ENCODE results near the gene YTHDF1. TPM values are rescaled to one million over a fixed set of nuclear protein-coding genes. Genes with fewer than 3 reads are reported as not detected.
"Not testable (repeated sequence)": the region's sequence is repeated elsewhere in the genome, so short reads cannot be mapped to it uniquely, and the experiment has no call there.

The YTHDF1 gene
- total RNA-seq, 1 donor from 2014 or later: 44.9 TPM

DNA sequence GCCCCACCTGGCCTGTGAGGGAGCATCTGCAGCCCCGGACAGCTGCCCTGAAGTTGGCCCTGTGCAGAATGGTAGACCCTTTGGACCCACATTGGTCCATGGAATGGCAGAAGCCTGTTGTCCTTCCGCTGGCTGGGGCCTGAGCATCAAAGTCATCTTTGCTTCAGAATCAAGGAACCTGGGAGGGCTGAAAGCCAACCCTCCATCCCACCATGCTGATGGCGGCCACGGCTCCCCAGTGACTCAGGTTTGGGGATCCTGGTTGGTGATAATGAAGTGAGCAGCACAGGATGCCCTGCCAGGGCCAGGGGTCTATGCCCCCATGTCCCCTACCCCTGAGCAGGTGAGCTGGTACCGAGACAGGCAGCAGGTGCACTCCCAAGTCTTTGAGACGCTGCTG lies 52.8 kb downstream of the YTHDF1 start:
- H3K9me3 Mint-ChIP-seq (ENCODE audit: unreplicated experiment): no peaks in the 10 kb centered on the region
- TF ChIP-seq, protein P1, sequence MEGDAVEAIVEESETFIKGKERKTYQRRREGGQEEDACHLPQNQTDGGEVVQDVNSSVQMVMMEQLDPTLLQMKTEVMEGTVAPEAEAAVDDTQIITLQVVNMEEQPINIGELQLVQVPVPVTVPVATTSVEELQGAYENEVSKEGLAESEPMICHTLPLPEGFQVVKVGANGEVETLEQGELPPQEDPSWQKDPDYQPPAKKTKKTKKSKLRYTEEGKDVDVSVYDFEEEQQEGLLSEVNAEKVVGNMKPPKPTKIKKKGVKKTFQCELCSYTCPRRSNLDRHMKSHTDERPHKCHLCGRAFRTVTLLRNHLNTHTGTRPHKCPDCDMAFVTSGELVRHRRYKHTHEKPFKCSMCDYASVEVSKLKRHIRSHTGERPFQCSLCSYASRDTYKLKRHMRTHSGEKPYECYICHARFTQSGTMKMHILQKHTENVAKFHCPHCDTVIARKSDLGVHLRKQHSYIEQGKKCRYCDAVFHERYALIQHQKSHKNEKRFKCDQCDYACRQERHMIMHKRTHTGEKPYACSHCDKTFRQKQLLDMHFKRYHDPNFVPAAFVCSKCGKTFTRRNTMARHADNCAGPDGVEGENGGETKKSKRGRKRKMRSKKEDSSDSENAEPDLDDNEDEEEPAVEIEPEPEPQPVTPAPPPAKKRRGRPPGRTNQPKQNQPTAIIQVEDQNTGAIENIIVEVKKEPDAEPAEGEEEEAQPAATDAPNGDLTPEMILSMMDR (IDR thresholded peaks at IDR 0.05): no peak
- H3K27ac Mint-ChIP-seq (ENCODE audit: unreplicated experiment): no peak overlapping the region
- no peaks in the 10 kb centered on the region for H3K36me3 Mint-ChIP-seq (ENCODE audit: unreplicated experiment)
- no peak overlapping the region for H3K4me3 Mint-ChIP-seq (ENCODE audit: unreplicated experiment)
- no peaks in the 10 kb centered on the region for H3K4me1 Mint-ChIP-seq (ENCODE audit: unreplicated experiment)
- H3K27me3 Mint-ChIP-seq (ENCODE audit: unreplicated experiment): peaks cover 15% of the 10 kb centered on the region
- no peak for DNase-seq (ENCODE audit: extremely low spot score, unreplicated experiment)

DNA sequence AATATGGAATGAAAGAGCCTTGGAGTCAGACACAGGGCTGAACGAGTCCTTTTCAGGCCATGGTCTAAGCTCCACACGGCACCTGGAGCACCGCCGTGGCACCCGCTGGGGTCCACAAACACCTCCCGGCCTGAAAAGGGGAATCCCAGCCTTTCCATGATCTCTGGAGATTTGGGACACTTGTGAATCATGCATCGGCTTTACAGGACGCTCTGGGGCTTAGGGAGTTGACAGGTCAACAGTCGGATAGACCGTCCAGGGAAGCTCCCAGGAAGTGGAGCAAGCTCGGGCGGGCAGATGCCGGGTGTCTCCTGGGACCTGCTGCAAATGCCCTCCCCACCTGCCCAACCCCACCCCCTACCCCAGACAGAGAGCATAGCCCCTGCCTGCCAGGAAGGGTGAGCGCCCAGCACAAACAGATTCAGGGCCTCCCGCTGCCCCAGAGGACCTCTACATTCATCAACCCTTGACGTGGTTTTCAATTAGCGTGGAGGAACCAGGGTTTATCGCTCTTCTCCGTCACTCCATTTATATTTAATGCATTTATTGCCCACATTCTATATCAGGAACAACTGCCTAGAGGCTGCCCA lies 53.6 kb downstream of the YTHDF1 start:
- Mint-ChIP-seq H3K27me3 (ENCODE audit: unreplicated experiment) (peaks cover 15% of the 10 kb centered on the region), H3K36me3 (ENCODE audit: unreplicated experiment) (no peaks in the 10 kb centered on the region), H3K9me3 (ENCODE audit: unreplicated experiment) (no peaks in the 10 kb centered on the region), H3K4me1 (ENCODE audit: unreplicated experiment) (no peaks in the 10 kb centered on the region), H3K4me3 (ENCODE audit: unreplicated experiment) (no peak overlapping the region), H3K27ac (ENCODE audit: unreplicated experiment) (no peak overlapping the region)
- TF ChIP-seq, protein P1 (IDR thresholded peaks at IDR 0.05): no peak
- no peak for DNase-seq (ENCODE audit: extremely low spot score, unreplicated experiment)

DNA sequence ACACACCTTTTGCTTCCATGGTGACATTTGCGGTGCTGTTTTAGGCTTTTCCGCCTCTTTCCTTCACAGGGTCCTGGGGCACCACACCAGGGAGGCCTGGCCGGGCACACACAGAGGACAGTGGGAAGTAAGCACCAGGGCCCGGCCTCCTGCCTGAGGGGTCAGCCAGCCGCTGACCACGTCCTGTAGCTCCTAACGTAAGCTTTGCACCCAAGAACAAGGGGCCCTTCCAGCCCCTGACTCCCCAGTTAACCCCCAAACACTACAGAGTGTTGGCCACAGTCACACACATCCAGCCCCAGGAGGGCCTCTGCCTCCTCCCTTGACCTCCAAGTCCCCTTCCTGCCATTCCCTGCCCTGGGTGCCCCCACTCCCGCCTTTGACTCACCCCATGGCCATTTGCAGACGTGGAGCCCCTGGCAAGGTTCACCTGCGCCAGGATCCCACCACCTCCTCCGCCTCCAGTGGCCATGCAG lies 54.7 kb downstream of the YTHDF1 start:
- H3K27ac Mint-ChIP-seq (ENCODE audit: unreplicated experiment): no peak overlapping the region
- no peaks in the 10 kb centered on the region for H3K9me3 Mint-ChIP-seq (ENCODE audit: unreplicated experiment)
- H3K4me3 Mint-ChIP-seq (ENCODE audit: unreplicated experiment): no peak overlapping the region
- peaks cover 15% of the 10 kb centered on the region for H3K27me3 Mint-ChIP-seq (ENCODE audit: unreplicated experiment)
- H3K36me3 Mint-ChIP-seq (ENCODE audit: unreplicated experiment): no peaks in the 10 kb centered on the region
- TF ChIP-seq, protein P1 (IDR thresholded peaks at IDR 0.05): no peak
- no peaks in the 10 kb centered on the region for H3K4me1 Mint-ChIP-seq (ENCODE audit: unreplicated experiment)
- DNase-seq (ENCODE audit: extremely low spot score, unreplicated experiment): no peak

DNA sequence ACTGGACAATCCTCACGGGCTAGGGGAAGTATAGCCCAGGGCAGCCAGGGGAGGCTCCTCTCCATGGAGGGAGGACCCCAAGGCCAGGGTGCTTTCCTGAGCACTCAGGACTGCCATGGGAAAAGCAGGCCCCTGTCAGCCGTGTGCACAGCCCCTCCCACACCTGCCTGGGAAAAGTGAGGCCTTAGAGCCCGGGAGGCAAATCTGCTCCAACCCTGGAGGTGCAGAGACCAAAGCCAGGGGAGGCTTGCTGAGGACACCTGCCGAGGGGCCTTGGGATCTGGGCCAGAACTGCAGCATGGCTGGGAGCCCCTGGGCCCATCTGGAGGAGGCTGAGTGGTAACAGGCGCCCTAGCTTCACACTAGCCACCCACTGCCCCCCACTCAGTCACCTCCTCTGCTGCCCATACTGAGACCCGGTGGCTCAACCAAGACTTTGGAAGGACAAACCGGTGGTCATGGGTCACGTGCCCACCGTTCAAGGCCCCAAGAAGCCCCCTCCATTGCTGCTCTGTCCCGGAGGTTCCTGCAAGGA lies 55.2 kb downstream of the YTHDF1 start:
- Mint-ChIP-seq H3K36me3 (ENCODE audit: unreplicated experiment) (no peaks in the 10 kb centered on the region), H3K9me3 (ENCODE audit: unreplicated experiment) (no peaks in the 10 kb centered on the region), H3K4me1 (ENCODE audit: unreplicated experiment) (no peaks in the 10 kb centered on the region), H3K4me3 (ENCODE audit: unreplicated experiment) (no peak overlapping the region), H3K27me3 (ENCODE audit: unreplicated experiment) (peaks cover 19% of the 10 kb centered on the region), H3K27ac (ENCODE audit: unreplicated experiment) (no peak overlapping the region)
- DNase-seq (ENCODE audit: extremely low spot score, unreplicated experiment): no peak
- TF ChIP-seq, protein P1 (IDR thresholded peaks at IDR 0.05): no peak

DNA sequence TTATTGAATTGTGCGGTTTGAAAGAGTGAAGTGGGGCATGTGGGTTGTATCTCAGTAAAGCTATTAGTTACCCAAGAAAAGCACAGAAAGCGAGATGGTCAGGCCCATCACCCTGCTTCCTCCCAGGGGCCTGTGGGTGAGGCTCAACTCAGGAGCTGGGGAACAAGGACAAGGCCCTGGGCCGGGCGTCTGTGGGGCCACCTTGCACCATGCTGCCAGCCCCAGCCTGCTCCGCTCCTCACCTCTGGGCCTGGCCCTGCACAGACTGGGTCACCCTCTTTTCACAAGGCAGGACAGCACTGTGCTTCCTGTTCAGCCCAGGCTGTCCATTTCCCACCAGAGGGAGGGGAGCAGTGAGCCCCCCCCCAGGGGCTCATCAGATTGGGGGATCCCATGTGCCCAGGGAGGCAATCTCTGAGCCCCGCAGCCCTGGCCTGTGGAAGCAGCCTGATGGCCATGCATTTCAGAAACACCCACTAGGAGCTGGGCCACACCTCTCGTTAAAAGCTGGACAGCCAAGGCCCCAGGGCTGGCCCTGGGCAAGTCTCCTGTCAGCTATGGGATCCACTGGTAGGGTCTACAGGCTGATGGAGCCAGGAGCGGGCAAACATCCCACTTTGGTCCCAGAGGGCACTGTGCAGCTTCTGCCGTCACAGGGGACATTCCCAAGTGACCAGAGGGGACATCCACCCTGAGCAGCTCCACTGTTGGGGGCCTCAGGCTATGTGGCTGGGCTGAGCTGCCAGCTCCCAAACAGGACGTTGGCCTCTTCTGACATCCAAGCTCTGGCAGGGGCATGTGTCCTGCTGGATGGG lies 55.9 kb downstream of the YTHDF1 start:
- no peaks in the 10 kb centered on the region for H3K4me1 Mint-ChIP-seq (ENCODE audit: unreplicated experiment)
- no peak for DNase-seq (ENCODE audit: extremely low spot score, unreplicated experiment)
- peaks cover 19% of the 10 kb centered on the region for H3K27me3 Mint-ChIP-seq (ENCODE audit: unreplicated experiment)
- TF ChIP-seq, protein P1 (IDR thresholded peaks at IDR 0.05): no peak
- no peaks in the 10 kb centered on the region for H3K9me3 Mint-ChIP-seq (ENCODE audit: unreplicated experiment)
- H3K4me3 Mint-ChIP-seq (ENCODE audit: unreplicated experiment): no peak overlapping the region
- H3K27ac Mint-ChIP-seq (ENCODE audit: unreplicated experiment): no peak overlapping the region
- no peaks in the 10 kb centered on the region for H3K36me3 Mint-ChIP-seq (ENCODE audit: unreplicated experiment)

DNA sequence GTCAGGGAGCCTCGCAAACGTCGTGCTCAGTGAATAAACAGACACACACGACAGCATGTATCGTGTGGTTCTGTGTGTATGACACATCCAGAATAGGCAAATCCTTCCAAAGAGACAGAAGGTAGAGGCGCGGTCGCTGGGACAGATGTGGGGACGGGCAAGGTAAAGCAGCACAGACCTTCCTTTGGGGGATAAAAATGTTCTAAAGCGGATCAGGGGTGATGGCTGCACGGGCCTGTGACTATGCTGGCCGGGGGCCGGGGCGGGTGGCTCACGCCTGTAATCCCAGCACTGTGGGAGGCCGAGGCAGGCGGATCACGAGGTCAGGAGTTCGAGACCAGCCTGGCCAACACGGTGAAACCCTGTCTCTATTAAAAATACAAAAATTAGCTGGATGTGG lies 56.7 kb downstream of the YTHDF1 start:
- H3K36me3 Mint-ChIP-seq (ENCODE audit: unreplicated experiment); H3K4me3 Mint-ChIP-seq (ENCODE audit: unreplicated experiment); H3K27ac Mint-ChIP-seq (ENCODE audit: unreplicated experiment); H3K4me1 Mint-ChIP-seq (ENCODE audit: unreplicated experiment); H3K9me3 Mint-ChIP-seq (ENCODE audit: unreplicated experiment); DNase-seq (ENCODE audit: extremely low spot score, unreplicated experiment): not testable (repeated sequence)
- peaks cover 22% of the 10 kb centered on the region for H3K27me3 Mint-ChIP-seq (ENCODE audit: unreplicated experiment)

Measured in osteocyte (in vitro differentiated cells).